HepG2 (cell line): ENCODE measurements around the gene DDAH1. TPM values are rescaled to one million over a fixed set of nuclear protein-coding genes. Genes with fewer than 3 reads are reported as not detected.

Experiments
- ARHGAP35 ChIP-seq: sonication (generic); formaldehyde crosslinking; IDR thresholded peaks from 2 replicates; pipeline ENCODE4 v1.9.0; 2022; ENCODE audit warnings: mild to moderate bottlenecking, inconsistent platforms, moderate library complexity, missing genetic modification reagents, borderline replicate concordance
- GATA4 ChIP-seq: sonication (generic); IDR thresholded peaks from 2 replicates; pipeline ENCODE4 v1.6.1; 2016; ENCODE audit warnings: antibody characterized with exemption, low read depth, borderline replicate concordance
- HIC2 ChIP-seq: sonication (generic); formaldehyde crosslinking; IDR thresholded peaks from 2 replicates; pipeline ENCODE4 v1.9.0; 2022; ENCODE audit warnings: low read depth, missing genetic modification reagents
- KLF15 ChIP-seq: sonication (generic); formaldehyde crosslinking; IDR thresholded peaks from 2 replicates; pipeline ENCODE4 v1.8.1; 2023; ENCODE audit warnings: borderline replicate concordance, mild to moderate bottlenecking, inconsistent platforms, missing genetic modification reagents, mixed read lengths
- KMT2A ChIP-seq: sonication (generic); formaldehyde crosslinking; IDR thresholded peaks from 2 replicates; pipeline ENCODE4 v1.4.0; 2020; ENCODE audit warnings: missing genetic modification reagents
- MAX ChIP-seq: IDR thresholded peaks from 2 replicates; pipeline ENCODE4 v1.6.1; 2012; ENCODE audit warnings: inconsistent platforms
- NONO ChIP-seq, 2 experiments: fragments of 450-650 bp in 1 of 2; sonication (generic) in 1 of 2; formaldehyde crosslinking in 1 of 2; IDR thresholded peaks in 1 of 2; conservative IDR thresholded peaks in 1 of 2; 2 replicates each; pipeline versions ENCODE4 v1.6.1 to v1.8.0; 2017 to 2022; ENCODE audit warnings: mild to moderate bottlenecking in 1 of 2, missing genetic modification reagents in 1 of 2, moderate library complexity in 1 of 2
- POLR2AphosphoS5 ChIP-seq: IDR thresholded peaks from 2 replicates; pipeline ENCODE4 v1.6.1; 2012; ENCODE audit warnings: low read depth, low read length
- RFXANK ChIP-seq: IDR thresholded peaks from 2 replicates; pipeline ENCODE4 v1.6.1; 2016
- SIX1 ChIP-seq: sonication (generic); formaldehyde crosslinking; IDR thresholded peaks from 2 replicates; pipeline ENCODE4 v1.4.0; 2020; ENCODE audit warnings: missing genetic modification reagents, borderline replicate concordance
- SNAPC4 ChIP-seq: sonication (generic); formaldehyde crosslinking; IDR thresholded peaks from 2 replicates; pipeline ENCODE4 v1.4.0; 2020; ENCODE audit warnings: mild to moderate bottlenecking, missing genetic modification reagents
- ZFP37 ChIP-seq: sonication (generic); formaldehyde crosslinking; IDR thresholded peaks from 2 replicates; pipeline ENCODE4 v1.4.0; 2020; ENCODE audit warnings: missing genetic modification reagents, borderline replicate concordance
- ZNF234 ChIP-seq: sonication (generic); formaldehyde crosslinking; conservative IDR thresholded peaks from 2 replicates; pipeline ENCODE4 v1.5.1; 2020; ENCODE audit warnings: mild to moderate bottlenecking, missing genetic modification reagents
- ZNF572 ChIP-seq: sonication (generic); formaldehyde crosslinking; IDR thresholded peaks from 2 replicates; pipeline ENCODE4 v1.5.1; 2020; ENCODE audit warnings: mild to moderate bottlenecking, missing genetic modification reagents
- ZSCAN21 ChIP-seq: sonication (generic); formaldehyde crosslinking; IDR thresholded peaks from 2 replicates; pipeline ENCODE4 v1.8.0; 2022; ENCODE audit warnings: mild to moderate bottlenecking, missing genetic modification reagents, moderate library complexity, borderline replicate concordance
- polyA plus RNA-seq, 8 experiments: library from polyadenylated mRNA; depleted of rRNA in 3 of 8; stranded (reverse) in 7 of 8; unstranded in 1 of 8; fragments of >200 nt; fragmentation: Illumina TruSeq in 4 of 8; extraction: Trizol in 4 of 8; gene quantifications; 2 replicates each; pipeline versions ENCODE4 v1.2.1 to v1.2.3, GENCODE V29; 2011 to 2016; ENCODE audit warnings: low read depth in 4 of 8, missing spikeins in 1 of 8, mixed read lengths in 1 of 8; ENCODE audit not compliant: insufficient read depth in 1 of 8
- total RNA-seq, 5 experiments: library from RNA; depleted of rRNA; stranded (reverse); fragments of >200 nt; fragmentation: Illumina TruSeq; extraction: Trizol; gene quantifications; 2 replicates each; pipeline ENCODE4 v1.2.3, GENCODE V29; 2016; ENCODE audit warnings: low read depth in 1 of 5
- TF ChIP-seq, protein P1 (sequence below): sonication (generic); formaldehyde crosslinking; conservative IDR thresholded peaks from 2 replicates; pipeline ENCODE4 v1.4.0; 2020; ENCODE audit warnings: missing genetic modification reagents

DDAH1 gene
- total and polyA plus RNA-seq, 2 of the 13 experiments (the other 11 are each of a cell fraction or from before 2014, with no cell fraction given), result 39.7 to 64.4 TPM

GRCh38 chr1:85276215-85276977 is 188.6 kb downstream of the DDAH1 start, which contains the start of gene BCL10 (continued):
- no peak; the same call in 1 of the 2 replicates for TF ChIP-seq ARHGAP35 (CRISPR knock-in tag)
- TF ChIP-seq GATA4, result peak; percentile 18; the same call in 1 of the 2 replicates
- TF ChIP-seq HIC2, result peak; percentile 87
- TF ChIP-seq ZFP37 (CRISPR knock-in tag), result no peak
- TF ChIP-seq KMT2A, result peak; percentile 52; the same call in 1 of the 2 replicates
- TF ChIP-seq, protein P1, sequence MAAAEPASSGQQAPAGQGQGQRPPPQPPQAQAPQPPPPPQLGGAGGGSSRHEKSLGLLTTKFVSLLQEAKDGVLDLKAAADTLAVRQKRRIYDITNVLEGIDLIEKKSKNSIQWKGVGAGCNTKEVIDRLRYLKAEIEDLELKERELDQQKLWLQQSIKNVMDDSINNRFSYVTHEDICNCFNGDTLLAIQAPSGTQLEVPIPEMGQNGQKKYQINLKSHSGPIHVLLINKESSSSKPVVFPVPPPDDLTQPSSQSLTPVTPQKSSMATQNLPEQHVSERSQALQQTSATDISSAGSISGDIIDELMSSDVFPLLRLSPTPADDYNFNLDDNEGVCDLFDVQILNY (CRISPR knock-in tag), result no peak; the same call in 1 of the 2 replicates
- TF ChIP-seq ZNF234 (CRISPR knock-in tag), result no peak
- TF ChIP-seq MAX, result peak; percentile 40; the same call in 1 of the 2 replicates
- TF ChIP-seq SIX1 (CRISPR knock-in tag), result no peak
- TF ChIP-seq NONO (IDR thresholded peaks at IDR 0.05), result no peak
- TF ChIP-seq NONO (CRISPR knock-in tag; conservative IDR thresholded peaks at IDR 0.05), result no peak
- TF ChIP-seq ZSCAN21 (CRISPR knock-in tag), result peak; percentile 63
- TF ChIP-seq KLF15 (CRISPR knock-in tag), result no peak
- TF ChIP-seq SNAPC4 (CRISPR knock-in tag), result 0 out of 2 replicates have a peak, but pooled peaks have one; percentile 12
- TF ChIP-seq RFXANK (CRISPR knock-in tag), result no peak; the same call in 1 of the 2 replicates
- TF ChIP-seq ZNF572 (CRISPR knock-in tag), result no peak
- TF ChIP-seq POLR2AphosphoS5, result peak; percentile 73; the same call in 1 of the 2 replicates
